Dermis blood vessel endothelial cell (primary cell): ENCODE data around the gene ROBO1. TPM values are rescaled to one million over a fixed set of nuclear protein-coding genes. Genes with fewer than 3 reads are reported as not detected.
A peak's percentile ranks its signal among the peaks of the same experiment; 100 is the strongest.

Experiments used
- DNase-seq: peaks from one replicate; pipeline ENCODE4 v3.0.0; 2010
- total RNA-seq: library from RNA; depleted of rRNA; stranded (reverse); fragments of >200 nt; gene quantifications from 2 replicates; pipeline ENCODE4 v1.2.3, GENCODE V29; 2014

Gene ROBO1
- total RNA-seq, 1 donor from 2014 or later, result 1.0 TPM

DNA sequence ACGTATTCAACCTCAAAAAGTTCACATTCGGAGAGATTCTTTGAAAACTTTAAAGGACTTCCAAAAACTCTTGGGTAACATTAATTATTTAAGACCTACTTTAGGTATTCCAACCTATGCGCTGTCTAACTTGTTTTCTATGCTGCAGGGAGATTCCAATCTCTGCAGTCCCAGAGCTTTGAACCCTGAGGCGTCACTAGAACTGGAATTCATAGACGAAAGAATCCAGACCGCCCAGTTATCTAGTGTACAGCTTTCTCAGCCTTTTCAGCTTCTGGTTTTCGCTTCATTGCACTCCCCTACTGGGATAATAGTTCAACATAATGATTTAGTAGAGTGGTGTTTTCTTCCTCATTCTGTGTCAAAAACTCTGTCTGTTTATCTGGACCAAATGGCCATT lies 711.3 kb downstream of the ROBO1 start:
- no peak for DNase-seq

DNA sequence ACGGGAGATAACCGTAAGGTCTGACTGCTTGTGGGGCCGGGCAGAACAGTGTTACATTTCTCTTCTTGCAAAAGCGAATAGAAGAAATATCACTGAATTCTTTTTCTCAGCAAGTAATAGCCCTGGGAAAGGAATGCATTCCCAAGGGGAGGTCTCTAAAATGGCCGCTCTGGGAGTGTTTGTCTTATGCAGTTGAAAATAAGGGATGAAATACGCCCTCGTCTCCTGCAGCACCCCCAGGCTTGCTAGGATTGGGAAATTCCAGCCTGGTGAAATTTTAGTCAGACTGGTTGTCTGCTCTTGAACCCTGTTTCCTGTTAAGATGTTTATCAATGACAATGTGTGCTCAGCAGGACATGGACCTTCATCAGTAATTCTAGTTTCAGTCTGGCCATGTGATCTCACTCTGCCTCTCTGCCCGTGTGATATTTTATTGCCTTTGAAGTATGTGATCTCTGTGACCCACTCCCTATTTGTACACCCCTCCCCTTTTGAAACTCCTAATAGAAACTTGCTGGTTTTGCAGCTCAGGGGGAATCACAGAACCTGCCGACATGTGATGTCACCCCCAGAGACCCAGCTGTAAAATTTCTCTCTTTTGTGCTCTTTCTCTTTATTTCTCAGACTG lies 715.6 kb downstream of the ROBO1 start:
- DNase-seq, result no peak

DNA sequence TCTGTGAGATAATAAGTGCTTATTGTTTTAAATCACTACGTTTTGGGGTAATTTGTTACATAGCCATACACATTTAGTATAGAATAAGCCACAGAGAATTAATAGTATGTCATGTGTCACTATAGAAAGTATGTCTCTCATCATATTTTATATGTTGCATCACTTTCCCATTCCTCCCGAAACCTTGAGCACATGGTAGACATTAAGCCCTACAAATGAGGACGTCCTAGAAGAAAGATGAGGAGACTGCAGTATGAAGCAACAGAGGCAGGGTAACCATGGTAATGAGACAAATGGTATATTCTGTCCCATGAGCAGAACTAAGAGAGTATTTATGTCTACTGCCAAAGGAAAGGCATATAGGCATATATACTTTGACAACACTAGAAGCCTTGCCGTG lies 720.2 kb downstream of the ROBO1 start:
- no peak for DNase-seq

DNA sequence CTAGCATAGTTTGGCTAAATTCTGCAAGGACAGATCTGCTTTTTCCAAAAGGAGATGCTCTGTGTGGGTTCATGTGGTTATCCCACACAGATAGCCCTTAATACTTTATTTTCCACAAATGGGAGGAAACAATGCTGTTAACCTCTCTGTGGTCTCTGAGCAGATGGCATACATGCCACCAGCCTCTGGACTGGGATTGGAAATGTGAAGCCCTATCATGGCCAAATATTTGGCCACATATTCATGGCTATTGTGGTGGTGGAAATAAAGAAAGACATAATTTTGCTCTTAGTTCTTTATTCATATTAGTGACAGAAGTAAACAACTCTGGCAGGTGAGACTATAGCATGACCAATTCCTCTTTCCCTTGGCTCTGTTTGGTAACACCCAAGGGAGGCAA lies 726.2 kb downstream of the ROBO1 start:
- DNase-seq, result no peak

DNA sequence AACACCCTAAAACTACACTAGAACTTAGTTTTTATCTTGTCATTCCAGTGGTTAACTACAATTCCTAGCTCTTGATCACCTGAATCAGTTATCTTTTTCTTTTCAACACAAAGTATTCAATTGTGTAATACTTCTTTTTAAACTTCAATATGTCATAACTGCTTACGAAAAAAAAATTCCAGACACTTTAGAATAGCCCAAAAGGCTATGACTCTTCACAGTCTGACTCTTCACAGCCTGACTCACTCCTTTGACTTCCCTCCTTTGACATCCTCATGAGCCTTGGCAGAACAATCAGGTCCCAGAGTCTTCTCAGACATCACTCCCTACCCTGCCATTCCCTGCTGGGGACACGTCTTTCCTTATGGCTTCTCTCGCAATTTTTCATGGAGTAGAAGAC lies 727.1 kb downstream of the ROBO1 start:
- no peak for DNase-seq

DNA sequence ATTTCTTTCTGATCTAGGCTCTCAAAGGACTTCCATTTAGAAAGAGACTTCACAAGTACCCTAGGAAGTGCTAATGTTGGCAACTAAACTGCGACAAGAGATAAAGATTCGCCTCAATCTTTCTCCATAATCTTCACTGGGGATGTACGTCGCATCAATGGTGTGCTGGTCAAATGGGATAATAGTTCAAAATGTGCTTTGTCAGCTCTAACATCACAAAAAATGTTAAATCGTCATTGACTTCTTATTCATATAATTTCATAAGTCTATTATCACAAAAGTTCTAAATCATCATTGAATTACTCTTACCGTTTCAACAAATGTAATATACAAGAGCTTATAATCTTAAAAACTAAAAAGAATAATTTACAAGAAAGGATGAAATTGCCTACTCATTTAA lies 727.7 kb downstream of the ROBO1 start:
- no peak for DNase-seq

DNA sequence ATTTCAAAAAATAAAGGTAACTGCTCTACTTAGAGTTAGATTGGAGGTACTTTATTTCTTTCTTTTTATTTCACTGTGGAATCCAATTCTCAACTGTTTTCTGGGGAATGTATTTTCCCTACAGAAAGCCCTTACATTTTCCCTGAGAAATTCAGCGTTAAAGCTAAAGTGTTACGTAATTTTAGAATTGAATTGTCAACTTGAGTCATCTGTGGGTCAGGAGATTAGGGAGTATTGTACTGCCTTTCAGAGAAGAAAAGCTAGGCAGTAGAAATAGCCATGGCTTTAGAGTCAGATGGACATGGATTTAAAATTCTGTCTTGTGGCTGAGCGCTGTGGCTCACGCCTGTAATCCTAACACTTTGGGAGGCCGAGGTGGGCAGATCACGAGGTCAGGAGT lies 728.6 kb downstream of the ROBO1 start:
- no peak for DNase-seq

DNA sequence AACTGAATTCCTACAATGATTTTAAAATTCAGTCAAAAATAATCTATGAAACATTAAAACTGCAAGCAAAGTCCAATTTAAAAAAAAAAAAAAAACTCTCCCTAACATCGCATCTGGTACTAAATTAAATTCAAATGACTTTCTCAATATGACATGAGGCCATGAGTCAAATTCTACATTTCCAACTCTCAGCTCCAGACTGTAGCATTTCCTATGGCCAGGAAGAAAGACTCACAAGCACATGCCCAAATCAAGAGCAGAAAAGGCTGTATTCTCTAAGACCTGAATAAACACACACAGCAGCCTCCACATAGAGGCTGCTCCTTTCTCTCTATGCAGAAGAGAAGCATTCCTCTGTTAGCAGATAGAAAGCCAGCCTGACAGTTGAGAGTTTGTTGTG lies 729.2 kb downstream of the ROBO1 start:
- DNase-seq, result no peak

DNA sequence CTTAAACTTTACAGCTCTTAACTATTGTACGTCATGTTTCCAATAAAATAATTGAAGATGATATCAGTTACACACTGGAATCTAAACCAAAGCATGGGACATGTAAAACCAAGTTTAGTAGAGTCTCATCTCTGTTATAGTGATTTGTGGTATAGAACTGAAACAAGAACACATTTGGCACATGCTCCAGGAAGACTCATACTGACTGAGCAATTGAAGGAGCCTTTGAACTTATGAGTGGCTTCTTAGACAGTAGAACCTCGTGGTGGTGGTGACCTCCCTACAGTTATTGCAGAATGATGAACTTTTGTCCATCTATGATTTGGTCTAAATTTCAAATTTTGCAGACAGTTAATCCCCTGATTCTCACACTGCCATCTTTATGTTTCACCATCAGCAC lies 729.7 kb downstream of the ROBO1 start:
- DNase-seq, result no peak

DNA sequence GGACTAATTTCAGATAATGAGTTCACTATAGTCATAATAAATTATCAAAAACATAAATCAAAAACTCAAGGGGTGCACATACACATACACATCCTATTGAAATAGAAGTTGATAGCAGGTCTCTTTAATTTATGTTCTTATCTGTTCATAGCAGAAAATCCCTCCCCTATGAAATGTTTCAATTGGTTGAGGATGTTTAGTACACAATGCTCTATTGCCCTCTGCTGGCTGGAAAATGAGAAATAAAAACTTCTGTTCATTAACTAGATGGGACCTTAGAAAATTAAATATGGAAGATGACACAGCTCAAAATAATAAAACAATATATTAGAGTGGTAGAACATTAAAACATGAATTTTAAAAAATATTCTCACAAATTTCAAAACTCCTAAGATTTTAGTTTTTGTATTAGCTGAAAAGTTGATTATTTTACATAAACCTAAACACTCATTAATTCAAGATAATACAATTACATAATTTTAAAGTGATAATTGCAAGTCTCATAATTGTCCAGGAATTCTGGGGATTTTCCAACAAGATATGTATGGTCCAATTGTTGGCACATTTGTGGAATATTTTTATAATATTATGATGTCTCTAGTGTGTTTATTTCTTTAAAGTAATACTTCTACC lies 735.0 kb downstream of the ROBO1 start:
- DNase-seq, result peak; percentile 28

DNA sequence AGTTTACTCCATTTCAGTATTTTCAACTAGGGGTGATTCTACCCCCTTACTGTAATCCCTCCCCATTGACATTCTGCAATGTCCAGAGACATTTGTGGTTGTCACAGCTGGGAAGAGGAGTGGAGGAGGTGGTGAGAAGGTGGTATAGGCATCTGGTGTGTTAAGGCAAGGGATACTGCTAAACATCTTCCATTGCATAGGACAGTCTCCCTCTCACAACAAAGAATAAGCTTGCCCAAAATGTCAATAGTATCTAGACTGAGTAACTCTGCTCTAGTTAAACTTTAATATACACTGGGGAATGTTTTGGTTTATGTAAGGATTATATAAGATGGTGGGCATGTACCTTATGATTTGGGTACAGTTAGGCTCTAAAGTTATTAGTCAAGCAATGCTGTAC lies 737.6 kb downstream of the ROBO1 start:
- DNase-seq, result no peak

DNA sequence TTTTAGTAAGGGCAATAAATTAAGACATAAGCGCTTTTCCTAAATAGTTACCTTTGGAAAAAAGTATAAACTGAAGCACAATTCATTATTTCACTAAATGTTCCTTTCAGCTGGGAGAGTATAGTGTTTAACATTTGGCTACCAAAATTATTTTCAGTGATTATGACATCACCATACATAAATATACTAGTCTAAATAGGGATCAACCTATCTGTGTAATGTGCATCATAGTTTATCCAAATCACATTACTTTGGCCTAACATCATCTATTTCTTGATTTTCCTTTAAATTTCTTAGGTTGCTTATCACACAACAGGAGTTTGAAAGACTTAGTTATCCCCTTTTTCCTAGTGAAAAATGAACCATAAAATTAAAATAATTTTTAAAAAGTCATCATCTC lies 738.9 kb downstream of the ROBO1 start:
- no peak for DNase-seq

DNA sequence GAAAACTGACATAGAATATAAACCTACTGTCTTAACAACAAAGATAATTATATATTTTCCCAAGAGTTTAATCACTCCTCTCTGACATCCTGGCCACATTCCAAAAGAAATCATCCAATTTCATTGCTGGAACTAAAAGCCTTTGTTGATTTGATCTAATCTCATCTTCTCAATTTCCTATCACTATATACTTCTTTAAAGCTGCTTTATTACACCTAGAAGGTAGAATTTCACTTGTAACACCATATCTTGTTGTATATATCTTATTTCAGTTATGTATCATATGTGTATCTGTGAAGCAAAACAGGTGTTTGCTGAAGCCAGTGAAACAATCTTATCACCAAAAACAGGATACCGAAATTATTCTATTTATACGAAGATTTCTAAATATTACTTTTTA lies 740.2 kb downstream of the ROBO1 start:
- DNase-seq, result no peak

DNA sequence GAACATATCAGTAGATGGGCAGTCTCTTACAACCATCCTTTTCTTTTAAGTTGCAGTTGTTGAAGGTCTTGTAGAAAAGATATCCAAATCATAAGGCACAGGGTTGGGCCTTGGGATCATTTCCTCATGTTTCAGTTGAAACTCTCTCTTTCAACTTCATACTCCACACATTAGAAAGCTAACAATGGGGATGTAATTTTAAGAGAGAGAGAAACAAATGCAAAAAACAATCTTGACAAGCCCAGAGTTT lies 747.9 kb downstream of the ROBO1 start:
- no peak for DNase-seq

DNA sequence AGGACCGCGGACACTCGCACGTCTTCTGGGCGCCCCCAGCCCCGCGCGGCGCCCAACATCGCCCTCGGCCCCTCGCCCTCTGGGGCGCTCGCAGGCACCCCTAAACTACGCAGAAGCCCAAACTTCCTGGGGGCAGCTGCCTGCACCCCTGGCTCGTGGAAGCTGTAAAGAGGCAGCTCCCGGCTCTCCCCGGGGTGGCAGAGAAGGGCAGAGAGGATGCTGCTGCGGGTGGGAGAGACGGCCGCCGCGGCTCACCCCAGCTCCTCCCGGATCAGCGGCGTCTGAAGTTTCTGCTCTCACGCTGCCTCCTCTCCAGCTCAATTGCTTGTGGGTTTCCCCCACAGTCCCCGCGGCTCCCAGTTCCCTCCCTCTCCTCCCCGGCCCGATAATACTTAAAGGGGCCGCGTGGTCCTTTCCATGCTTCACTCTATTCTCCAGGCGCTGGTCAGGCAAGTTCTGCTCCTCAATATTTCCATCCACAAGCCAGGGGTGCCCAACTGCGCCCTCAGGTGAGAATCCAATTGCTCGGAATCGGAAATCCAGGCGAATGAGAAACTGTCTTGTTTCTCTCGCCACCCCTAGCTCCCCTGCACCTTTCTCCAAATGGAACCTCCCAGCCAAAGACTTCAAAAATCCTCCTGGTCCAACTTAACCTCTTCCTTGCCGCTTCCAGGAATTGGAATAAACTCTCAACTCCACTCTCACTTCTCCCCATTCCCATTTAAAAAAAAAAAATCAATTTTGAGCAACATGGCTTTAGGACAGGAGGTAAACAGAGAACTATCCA lies 748.5 kb downstream of the ROBO1 start:
- DNase-seq, result peak; percentile 25

DNA sequence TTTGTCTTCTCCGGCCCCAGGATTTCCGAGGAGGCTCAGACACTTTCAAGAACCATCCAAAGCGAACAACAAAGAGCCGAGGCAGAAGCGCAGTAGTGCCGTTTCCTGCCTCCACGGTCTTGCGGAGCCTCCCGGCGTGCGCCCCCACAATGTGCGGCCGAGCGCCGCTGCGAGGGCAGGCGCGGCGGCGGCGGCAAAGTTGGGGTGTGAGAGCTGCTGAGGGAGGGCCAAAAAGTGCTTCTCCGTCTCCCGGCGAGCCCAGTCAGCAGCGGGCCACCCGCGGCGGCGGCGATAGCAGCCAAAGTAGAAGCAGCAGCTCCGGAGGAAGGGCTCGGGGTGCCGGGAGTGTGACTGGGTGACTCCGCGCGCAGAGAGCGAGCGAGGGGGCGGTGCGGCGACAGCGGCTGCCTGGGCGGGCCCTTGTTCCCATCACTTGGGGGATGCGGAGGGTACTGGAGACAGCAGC lies 749.1 kb downstream of the ROBO1 start:
- DNase-seq, result peak; percentile 7

DNA sequence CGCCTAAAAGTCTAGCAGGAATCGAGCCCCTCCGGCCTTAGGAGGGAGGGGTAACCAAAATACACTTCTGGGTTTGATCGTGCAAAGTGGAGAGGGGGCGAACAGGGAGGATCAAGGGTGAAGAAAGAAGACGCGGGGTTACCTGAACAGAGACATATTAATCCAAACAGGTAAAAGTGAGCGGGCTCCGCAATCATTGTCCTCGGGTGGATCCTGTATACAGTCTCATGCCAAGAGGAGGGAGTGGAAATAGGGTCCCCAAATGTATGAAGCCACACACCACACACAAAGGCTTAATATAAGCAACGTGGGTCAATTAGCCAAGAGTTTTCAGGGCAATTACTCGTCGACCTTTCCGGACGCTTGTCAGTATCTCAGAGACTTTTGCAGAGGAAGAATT lies 749.5 kb downstream of the ROBO1 start:
- DNase-seq, result no peak

DNA sequence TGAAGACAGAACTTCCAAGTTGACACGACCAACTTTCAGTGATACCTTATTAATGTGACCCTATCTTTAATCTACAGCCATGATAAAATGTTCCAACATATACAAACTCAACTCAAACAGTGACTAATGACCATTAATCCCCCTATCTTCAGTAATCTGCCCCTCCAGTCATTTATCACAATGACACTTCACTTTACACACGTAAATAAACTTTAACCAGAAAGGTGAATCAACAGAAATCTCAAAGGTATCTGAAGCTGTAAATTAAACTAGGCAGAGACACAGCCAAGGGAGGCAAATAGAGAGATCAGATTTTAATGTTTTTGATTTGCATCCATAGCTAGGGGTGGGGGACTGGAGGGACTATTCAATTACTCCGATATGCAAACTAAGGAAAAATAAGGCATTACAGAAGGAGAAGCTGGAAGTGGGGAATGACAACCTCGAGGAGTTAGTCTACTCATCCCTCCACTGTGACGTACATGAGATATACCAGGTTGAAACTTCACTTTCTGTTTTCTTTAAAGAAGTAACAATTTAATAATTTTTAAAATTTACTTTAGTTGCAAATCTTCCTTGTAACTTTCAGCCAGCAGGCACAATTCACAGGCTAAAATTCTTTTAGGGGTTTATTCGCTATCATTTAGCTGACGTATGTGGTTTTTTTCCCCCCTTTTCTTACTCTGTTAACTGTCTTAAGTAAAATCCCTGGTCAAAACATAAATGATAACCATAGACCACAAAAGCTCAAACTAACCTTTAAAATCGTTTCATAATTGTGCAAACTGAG lies 751.0 kb downstream of the ROBO1 start:
- no peak for DNase-seq

DNA sequence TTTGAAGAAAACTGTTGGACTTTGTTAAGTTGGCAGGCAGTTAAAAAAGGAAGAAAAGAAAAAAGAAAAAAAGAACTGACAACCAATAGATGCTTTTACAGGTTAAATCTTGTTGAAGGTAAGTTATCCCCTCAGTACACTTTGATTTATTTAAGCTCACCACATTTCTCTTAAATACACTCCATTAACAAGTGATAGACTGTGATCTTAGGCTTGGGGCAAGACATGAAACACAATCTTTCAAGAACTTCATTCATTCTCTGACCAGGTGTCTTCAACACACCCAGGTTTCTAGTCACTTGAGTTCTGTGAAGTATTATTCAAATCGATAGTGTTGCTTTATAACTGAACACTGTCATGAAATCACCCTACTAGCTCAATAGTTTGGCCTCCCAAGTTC lies 751.9 kb downstream of the ROBO1 start:
- no peak for DNase-seq

DNA sequence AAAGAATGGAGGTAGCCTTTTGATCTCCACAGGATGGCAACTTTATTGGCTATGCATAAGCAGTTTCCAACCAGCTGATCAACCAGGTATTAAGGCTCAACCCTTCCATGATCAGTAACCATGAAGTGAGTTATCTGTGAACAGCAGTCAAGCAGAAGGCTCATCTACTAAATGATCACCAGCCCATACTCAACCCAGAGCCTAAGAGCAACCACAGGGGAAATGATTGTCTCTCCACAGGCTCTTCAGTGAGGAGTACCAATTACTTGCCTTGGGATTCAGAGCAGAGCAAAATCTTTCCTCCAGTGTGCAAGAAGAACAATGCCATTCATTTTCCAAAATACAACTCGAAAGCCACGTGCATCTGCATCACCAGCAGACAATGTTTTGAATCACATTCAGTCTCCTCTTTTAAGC lies 754.8 kb downstream of the ROBO1 start:
- no peak for DNase-seq

DNA sequence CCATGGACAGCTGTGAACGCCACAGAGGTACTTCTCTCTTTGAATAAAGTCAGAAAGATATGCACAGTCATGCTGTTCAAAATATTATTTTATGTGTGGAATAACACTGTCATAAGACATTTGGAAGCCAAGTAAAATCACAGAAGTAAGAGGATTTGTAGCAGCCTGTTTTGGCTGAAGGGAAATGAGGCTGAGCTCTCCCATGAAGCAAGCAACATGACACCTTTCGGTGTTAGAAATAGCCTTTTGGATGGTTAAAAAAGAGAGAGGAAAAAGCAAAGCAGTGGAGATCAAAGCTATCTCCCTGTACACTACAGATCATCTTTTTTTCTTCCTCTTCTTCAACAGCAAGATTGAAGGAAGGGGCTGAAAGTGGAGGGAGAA lies 755.3 kb downstream of the ROBO1 start:
- no peak for DNase-seq

DNA sequence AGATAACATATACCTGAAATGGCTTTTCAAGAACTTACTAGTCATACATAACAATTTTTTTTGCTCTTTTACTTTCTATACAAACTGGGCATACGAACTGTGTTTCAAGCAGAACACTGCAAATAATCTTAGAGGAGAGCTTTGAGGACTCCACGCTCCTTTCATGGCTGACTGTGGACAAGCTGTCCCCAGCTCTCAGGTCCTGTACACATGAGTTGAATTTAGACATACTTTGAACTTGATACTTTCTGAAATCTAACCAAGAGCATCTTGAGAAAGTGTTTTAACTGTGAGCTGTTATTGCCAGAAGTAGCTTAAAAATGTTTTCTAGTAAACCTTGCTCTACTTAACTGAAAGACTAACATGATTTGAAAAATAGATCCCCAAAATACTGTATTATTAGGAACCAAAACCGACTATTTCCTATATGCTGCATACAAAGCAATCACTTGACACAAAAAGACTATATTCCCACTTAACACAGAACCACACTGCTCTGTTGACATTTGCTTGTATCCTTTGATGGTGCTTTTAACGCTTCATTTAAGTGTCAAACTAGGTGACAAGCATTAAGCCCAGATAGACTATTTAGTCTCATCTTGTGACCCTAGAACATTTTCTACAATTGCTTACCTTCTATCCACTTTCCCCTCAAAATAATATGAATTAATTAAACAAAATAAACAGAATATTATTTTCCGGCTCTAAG lies 755.8 kb downstream of the ROBO1 start:
- DNase-seq, result no peak

DNA sequence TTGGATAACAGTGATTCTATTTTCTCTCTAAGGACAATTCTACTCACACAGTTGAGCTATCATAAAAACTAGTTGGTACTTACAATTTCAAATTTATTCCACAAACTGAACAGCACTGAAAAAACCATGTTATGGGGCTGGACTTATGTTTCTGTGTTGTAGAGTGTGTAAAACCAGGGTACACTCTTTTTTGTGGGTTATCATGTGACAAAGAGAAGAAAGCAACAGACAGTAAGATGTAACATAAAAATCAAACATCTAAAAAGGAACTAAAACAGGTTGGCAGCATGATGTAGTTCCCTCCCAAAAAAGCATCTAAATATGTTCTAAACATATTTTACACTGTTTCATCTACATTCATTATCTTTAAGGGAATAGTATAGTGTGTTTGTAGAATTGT lies 757.9 kb downstream of the ROBO1 start:
- DNase-seq, result no peak
